GM12874 (cell line): ENCODE results near the gene CDH13.

Experiments
- TF ChIP-seq, protein P1 (sequence below): IDR thresholded peaks from 2 replicates; pipeline ENCODE4 v1.5.1; 2011; ENCODE audit warnings: low read depth, mild to moderate bottlenecking, control low read depth, low read length, moderate library complexity; ENCODE audit not compliant: insufficient read depth

Gene CDH13

DNA sequence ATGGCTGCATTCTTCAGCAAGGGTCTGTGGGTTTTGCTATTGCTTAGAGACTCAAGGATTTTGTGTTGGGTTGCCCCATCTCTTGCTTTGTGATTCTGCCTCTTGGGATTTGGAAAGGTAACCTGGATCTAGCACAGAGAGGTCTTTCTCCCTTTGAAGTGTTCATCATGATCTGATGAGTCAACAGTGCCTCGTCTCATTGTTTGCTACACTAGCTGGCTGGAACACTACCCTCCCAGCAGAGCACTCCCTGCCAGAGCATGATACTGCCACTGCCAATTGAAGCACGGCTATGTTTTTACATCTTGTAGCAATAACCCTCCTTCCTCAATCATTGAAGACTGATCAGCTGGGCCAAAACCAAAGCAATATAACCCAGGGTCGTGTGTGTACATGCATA is 361.0 kb downstream of the CDH13 start:
- TF ChIP-seq, protein P1, sequence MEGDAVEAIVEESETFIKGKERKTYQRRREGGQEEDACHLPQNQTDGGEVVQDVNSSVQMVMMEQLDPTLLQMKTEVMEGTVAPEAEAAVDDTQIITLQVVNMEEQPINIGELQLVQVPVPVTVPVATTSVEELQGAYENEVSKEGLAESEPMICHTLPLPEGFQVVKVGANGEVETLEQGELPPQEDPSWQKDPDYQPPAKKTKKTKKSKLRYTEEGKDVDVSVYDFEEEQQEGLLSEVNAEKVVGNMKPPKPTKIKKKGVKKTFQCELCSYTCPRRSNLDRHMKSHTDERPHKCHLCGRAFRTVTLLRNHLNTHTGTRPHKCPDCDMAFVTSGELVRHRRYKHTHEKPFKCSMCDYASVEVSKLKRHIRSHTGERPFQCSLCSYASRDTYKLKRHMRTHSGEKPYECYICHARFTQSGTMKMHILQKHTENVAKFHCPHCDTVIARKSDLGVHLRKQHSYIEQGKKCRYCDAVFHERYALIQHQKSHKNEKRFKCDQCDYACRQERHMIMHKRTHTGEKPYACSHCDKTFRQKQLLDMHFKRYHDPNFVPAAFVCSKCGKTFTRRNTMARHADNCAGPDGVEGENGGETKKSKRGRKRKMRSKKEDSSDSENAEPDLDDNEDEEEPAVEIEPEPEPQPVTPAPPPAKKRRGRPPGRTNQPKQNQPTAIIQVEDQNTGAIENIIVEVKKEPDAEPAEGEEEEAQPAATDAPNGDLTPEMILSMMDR: no peak

DNA sequence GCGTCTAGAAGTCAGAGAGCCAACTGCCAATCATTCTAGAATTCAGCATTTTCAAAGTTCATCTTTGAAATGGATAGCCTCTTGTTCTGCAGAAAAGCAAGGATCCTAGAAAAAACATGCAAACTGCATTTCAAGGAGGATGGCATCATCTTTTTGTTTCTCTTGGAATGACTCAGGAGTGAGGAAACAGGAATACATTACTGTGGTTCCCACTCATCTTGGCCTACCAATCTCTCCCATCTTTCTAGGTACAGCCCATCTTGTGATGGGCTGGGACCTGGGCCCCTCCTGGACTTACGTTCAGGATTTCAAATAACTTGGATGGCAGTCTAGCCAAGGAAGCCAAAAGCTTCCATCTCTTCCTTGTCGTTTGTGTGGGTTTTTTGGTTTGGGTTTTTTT is 363.4 kb downstream of the CDH13 start:
- TF ChIP-seq, protein P1: no peak

DNA sequence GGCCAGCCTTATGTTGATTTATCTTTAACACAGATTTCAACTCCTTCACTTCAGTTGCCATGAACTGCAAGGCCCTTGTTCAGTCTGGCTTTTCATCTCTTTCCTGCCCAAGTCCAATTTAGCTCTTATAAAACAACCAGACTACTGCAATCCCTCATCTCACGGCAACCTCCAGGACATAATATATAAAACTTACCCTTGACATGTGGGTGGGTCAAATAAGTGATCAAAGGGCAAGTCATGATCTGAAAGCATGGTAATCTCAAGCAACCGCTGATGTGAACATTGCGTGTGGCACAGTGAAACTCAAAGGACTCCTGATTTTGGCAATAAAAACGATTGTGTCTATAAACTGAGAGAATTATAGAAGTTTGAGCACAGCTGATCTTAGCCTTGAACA is 364.6 kb downstream of the CDH13 start:
- TF ChIP-seq, protein P1: no peak

DNA sequence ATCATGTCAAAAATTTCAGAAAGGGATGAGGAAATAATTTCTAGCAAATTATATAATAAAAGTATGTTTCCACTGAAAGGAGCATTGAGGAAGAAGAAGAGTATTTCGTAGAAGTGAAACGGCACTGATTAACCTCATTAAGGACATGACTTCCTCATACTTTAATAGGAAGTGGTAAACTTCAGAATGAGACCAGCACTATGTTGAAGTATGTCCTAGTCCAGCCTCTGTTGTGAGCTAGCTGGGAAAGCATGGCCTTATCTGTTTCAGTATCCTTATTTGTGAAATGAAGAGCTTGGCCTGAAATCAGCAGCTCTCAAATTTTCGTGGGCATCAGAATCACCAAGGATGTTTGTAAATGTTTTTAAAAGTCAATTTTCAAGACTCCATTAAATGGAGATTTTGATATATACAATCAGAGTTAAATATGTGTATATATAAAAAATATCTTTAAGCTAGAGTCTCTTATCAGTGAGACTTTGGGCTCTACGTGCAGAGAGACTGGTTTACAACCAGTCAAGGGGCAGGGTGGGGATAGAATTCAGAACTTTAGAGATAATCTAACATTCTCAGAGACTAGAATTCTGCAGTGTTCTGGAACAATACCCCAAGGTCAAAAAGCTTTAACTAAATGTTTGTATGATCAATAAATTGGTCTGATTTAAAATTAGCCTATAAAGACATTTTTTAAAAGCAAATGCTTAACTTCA is 365.4 kb downstream of the CDH13 start:
- TF ChIP-seq, protein P1: no peak

DNA sequence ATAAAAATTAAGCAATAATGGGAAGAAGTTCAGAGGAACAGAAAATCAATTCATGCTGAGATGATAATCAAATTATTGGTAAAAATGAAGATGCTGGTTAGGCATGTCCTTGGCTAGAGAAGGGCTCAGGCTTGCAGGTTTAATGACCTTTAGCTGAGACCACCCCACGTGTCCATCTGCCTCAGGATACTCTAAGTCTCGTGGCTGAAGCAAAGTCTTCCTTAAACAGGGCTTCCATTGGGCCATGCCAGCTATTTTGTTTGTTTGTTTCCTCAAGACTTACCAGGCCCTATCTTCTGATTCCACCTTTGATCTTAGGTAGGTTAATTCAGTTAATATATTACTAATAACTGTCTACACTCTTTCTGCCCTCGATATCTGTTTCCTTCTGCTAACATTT is 366.0 kb downstream of the CDH13 start:
- TF ChIP-seq, protein P1: no peak

DNA sequence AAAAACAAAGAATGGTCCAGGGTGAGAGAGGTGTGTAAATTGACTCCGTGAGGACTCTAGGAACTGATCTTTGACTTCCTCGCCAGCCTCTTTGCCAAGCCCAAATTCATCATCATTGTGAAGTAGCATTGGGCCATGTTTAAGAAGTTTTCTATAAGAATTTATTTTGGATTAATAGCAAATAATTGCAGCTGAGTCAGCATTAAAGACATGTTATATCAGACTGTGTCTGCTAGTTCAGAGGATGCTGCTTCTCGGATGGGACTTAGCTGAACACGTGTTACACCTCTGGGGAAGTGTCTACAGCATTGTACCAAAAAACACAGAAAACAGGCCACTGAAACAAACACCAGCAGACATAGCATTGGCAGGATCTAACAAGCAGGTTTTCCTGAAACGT is 366.6 kb downstream of the CDH13 start:
- TF ChIP-seq, protein P1: no peak

DNA sequence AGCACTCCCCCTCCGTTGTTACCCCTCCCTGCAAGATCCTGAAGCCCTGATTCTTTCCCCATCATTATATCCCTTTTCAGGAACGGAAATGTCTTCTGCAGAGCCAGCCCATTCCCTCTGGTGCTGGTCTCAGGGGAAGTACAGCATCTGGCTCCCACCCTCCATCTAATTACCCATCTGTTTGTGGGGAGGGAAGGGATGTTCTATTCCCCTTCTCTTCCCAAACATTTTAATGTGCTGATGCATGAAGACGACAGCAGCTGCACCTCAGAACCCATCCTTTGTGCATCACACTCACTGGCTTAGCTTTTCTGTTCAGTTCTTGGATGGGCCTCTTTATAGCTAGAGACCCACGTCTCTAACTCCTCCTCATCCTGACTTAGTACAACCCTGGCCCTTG is 367.2 kb downstream of the CDH13 start:
- TF ChIP-seq, protein P1: no peak
